ENCODE measurements around the gene TBC1D22B.

The TBC1D22B gene

GRCh38 chr6:37238381-37238780 is 19.2 kb upstream of the TBC1D22B start:
- no peak overlapping the region for H3K4me3 ChIP-seq (ENCODE audit: low read depth, low read length)
- no peak for DNase-seq
- no peaks in the 10 kb centered on the region for H3K27me3 ChIP-seq
- H3K36me3 ChIP-seq = no peaks in the 10 kb centered on the region
- no peaks in the 10 kb centered on the region for H3K9me3 ChIP-seq
- H3K4me1 ChIP-seq = peaks cover 5% of the 10 kb centered on the region; the same call in 1 of the 2 replicates
- no peak for TF ChIP-seq CTCF (IDR thresholded peaks at IDR 0.05; ENCODE audit: low read depth, low read length)

DNA sequence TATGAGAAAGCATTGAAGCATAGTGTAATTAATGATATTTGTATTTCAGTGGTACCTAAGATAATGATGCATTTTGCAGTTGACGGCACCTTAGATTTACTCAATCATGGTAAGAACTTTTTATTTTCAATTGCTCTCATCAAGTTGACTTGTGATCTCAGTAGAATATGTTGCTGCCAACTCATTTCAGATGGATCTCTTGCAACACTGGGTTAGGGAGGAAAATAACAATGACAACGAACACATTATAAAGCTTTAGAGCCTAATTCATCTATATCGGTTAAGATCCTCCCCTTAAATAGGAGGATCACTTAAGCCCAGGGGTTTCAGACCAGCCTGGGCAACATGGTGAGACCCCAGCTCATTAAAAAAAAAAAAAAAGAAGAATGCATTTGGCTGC is 18.0 kb upstream of the TBC1D22B start:
- no peaks in the 10 kb centered on the region for H3K9me3 ChIP-seq
- TF ChIP-seq CTCF (IDR thresholded peaks at IDR 0.05; ENCODE audit: low read depth, low read length) = no peak
- no peaks in the 10 kb centered on the region for H3K36me3 ChIP-seq
- DNase-seq = no peak
- H3K27me3 ChIP-seq = no peaks in the 10 kb centered on the region
- no peak overlapping the region for H3K4me3 ChIP-seq (ENCODE audit: low read depth, low read length)
- peaks cover 5% of the 10 kb centered on the region; the same call in 1 of the 2 replicates for H3K4me1 ChIP-seq

- Histone ChIP-seq H3K4me3 (ENCODE audit: low read depth, low read length) (no peak overlapping the region), H3K9me3 (no peaks in the 10 kb centered on the region), H3K36me3 (no peaks in the 10 kb centered on the region), H3K27me3 (no peaks in the 10 kb centered on the region), H3K4me1 (peaks cover 5% of the 10 kb centered on the region; the same call in 1 of the 2 replicates)
- TF ChIP-seq CTCF (IDR thresholded peaks at IDR 0.05; ENCODE audit: low read depth, low read length) = no peak
- DNase-seq = peak; percentile 83
Observed at GRCh38 chr6:37239950-37240713, 17.4 kb upstream of the TBC1D22B start.

DNA sequence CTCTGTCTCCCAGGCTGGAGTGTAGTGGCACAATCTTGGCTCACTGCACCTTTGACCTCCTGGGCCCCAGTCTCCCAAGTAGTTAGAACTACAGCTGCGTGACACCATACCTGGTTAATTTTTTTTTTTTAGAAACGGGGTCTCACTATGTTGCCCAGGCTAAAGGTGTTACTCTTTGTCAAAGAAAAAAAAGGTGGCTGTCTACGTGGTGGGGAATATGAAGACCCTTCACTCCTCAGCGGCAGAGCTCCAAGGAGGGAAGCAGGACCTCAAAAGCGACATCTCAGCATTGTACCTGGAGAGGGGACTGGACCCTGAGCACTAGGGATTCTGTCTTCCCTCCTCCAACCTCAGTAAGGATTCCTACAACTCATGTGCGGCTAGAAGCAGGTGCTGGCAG is 16.4 kb upstream of the TBC1D22B start:
- Histone ChIP-seq H3K36me3 (no peaks in the 10 kb centered on the region), H3K9me3 (no peaks in the 10 kb centered on the region), H3K27me3 (no peaks in the 10 kb centered on the region), H3K4me3 (ENCODE audit: low read depth, low read length) (no peak overlapping the region), H3K4me1 (peaks cover 5% of the 10 kb centered on the region; the same call in 1 of the 2 replicates)
- DNase-seq = no peak
- TF ChIP-seq CTCF (IDR thresholded peaks at IDR 0.05; ENCODE audit: low read depth, low read length) = no peak

DNA sequence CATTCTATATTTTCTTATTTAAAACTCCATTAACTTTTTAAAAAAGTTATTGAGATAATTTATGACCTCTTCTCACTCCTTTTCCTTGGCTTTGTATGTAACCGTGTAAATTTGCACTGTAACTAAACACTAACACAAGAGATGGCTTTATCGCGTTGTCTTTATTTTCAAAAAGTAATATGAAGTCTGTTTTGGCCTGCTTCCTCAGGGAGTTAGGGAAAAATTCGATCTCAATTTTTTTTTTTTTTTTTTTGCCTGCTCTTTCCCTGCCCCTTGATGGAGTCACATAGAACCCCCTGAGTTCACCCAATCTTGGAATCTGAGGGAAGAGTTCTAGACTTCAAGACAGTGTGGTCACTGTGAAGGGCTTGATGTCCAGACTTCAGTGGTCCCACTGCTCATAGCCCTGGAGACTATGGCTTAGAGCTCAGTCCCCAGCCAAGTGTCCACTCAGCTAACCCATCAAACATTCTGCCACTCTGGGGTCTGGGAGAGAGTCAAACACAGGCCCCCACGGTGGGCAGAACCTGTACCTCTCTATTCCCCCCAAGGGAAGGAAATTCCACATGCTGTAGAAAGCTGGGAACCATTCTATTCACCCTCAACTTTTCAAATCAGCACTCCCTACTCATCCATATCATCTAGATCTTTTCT is 15.7 kb upstream of the TBC1D22B start:
- Histone ChIP-seq H3K36me3 (no peaks in the 10 kb centered on the region), H3K27me3 (no peaks in the 10 kb centered on the region), H3K4me3 (ENCODE audit: low read depth, low read length) (no peak overlapping the region), H3K4me1 (peaks cover 5% of the 10 kb centered on the region; the same call in 1 of the 2 replicates), H3K9me3 (no peaks in the 10 kb centered on the region)
- no peak for DNase-seq
- no peak for TF ChIP-seq CTCF (IDR thresholded peaks at IDR 0.05; ENCODE audit: low read depth, low read length)

Data from BE2C (cell line).